ENCODE measurements around the gene F12.
"Not testable (repeated sequence)": the region's sequence is repeated elsewhere in the genome, so short reads cannot be mapped to it uniquely, and the experiment has no call there.

Gene F12

GRCh38 chr5:177377851-177378776, 31.2 kb downstream of the F12 start:
- ATAC-seq (no peak), DNase-seq (ENCODE audit: low spot score in 2 of 2) (no peak)
- Mint-ChIP-seq H3K27ac (peak overlapping the region; percentile 64), H3K4me1 (peaks cover 35% of the 10 kb centered on the region), H3K36me3 (peaks cover 14% of the 10 kb centered on the region), H3K9me3 (no peaks in the 10 kb centered on the region), H3K4me3 (no peak overlapping the region)

GRCh38 chr5:177376107-177376506, 33.3 kb downstream of the F12 start:
- no peaks in the 10 kb centered on the region for H3K9me3 Mint-ChIP-seq
- H3K4me3 Mint-ChIP-seq: no peak overlapping the region
- ATAC-seq (no peak), DNase-seq (ENCODE audit: low spot score in 2 of 2) (no peak)
- peak overlapping the region; percentile 64 for H3K27ac Mint-ChIP-seq
- H3K4me1 Mint-ChIP-seq: peaks cover 48% of the 10 kb centered on the region
- H3K36me3 Mint-ChIP-seq: peaks cover 34% of the 10 kb centered on the region

- H3K36me3 Mint-ChIP-seq: peaks cover 35% of the 10 kb centered on the region
- H3K4me3 Mint-ChIP-seq; ATAC-seq; H3K9me3 Mint-ChIP-seq; DNase-seq (ENCODE audit: low spot score in 2 of 2): not testable (repeated sequence)
- peaks cover 48% of the 10 kb centered on the region for H3K4me1 Mint-ChIP-seq
- H3K27ac Mint-ChIP-seq: peak overlapping the region; percentile 64
These were observed 33.8 kb downstream of the F12 start for GRCh38 chr5:177375516-177375915.

- Mint-ChIP-seq H3K9me3 (no peaks in the 10 kb centered on the region), H3K4me3 (no peak overlapping the region), H3K36me3 (peaks cover 45% of the 10 kb centered on the region), H3K4me1 (peaks cover 40% of the 10 kb centered on the region), H3K27ac (peak overlapping the region; percentile 76)
- DNase-seq (ENCODE audit: low spot score in 2 of 2): no peak
- no peak for ATAC-seq
These were observed 35.2 kb downstream of the F12 start for GRCh38 chr5:177374211-177374610.

- Mint-ChIP-seq H3K36me3 (peaks cover 49% of the 10 kb centered on the region), H3K9me3 (no peaks in the 10 kb centered on the region), H3K4me1 (peaks cover 40% of the 10 kb centered on the region), H3K4me3 (no peak overlapping the region), H3K27ac (peak overlapping the region; percentile 76)
- ATAC-seq (no peak), DNase-seq (ENCODE audit: low spot score in 2 of 2) (no peak)
These were observed 35.6 kb downstream of the F12 start for GRCh38 chr5:177373806-177374205.

GRCh38 chr5:177372910-177373309, 36.5 kb downstream of the F12 start:
- peak overlapping the region; percentile 64 for H3K4me3 Mint-ChIP-seq
- H3K27ac Mint-ChIP-seq: peak overlapping the region; percentile 72
- ATAC-seq (peak; percentile 84), DNase-seq (ENCODE audit: low spot score in 2 of 2) (no peak)
- no peaks in the 10 kb centered on the region for H3K9me3 Mint-ChIP-seq
- H3K36me3 Mint-ChIP-seq: peaks cover 58% of the 10 kb centered on the region
- H3K4me1 Mint-ChIP-seq: peaks cover 48% of the 10 kb centered on the region

- ATAC-seq (peak; percentile 62), DNase-seq (ENCODE audit: low spot score in 2 of 2) (no peak)
- Mint-ChIP-seq H3K4me3 (peak overlapping the region; percentile 64), H3K4me1 (peaks cover 48% of the 10 kb centered on the region), H3K9me3 (no peaks in the 10 kb centered on the region), H3K36me3 (peaks cover 60% of the 10 kb centered on the region), H3K27ac (peak overlapping the region; percentile 72)
These were observed 37.1 kb downstream of the F12 start for GRCh38 chr5:177372034-177372896.

GRCh38 chr5:177371120-177372033, 38.0 kb downstream of the F12 start:
- Mint-ChIP-seq H3K9me3 (no peaks in the 10 kb centered on the region), H3K36me3 (peaks cover 66% of the 10 kb centered on the region), H3K4me1 (peaks cover 54% of the 10 kb centered on the region), H3K4me3 (peak overlapping the region; percentile 64), H3K27ac (peak overlapping the region; percentile 72)
- ATAC-seq: no peak
- no peak for DNase-seq (ENCODE audit: low spot score in 2 of 2)

- DNase-seq (ENCODE audit: low spot score in 2 of 2): peak; percentile 41 to 68
- Mint-ChIP-seq H3K27ac (no peak overlapping the region), H3K9me3 (no peaks in the 10 kb centered on the region), H3K4me1 (peaks cover 62% of the 10 kb centered on the region), H3K36me3 (peaks cover 73% of the 10 kb centered on the region), H3K4me3 (peak overlapping the region; percentile 64)
- ATAC-seq: peak; percentile 80
These were observed 38.8 kb downstream of the F12 start for GRCh38 chr5:177370488-177371119.

- DNase-seq (ENCODE audit: low spot score in 2 of 2) (no peak), ATAC-seq (no peak)
- H3K4me3 Mint-ChIP-seq: no peak overlapping the region
- H3K4me1 Mint-ChIP-seq: peaks cover 65% of the 10 kb centered on the region
- peaks cover 78% of the 10 kb centered on the region for H3K36me3 Mint-ChIP-seq
- no peaks in the 10 kb centered on the region for H3K9me3 Mint-ChIP-seq
- peak overlapping the region; percentile 81 for H3K27ac Mint-ChIP-seq
These were observed 39.5 kb downstream of the F12 start for GRCh38 chr5:177369645-177370440.

GRCh38 chr5:177368869-177369644, 40.3 kb downstream of the F12 start:
- DNase-seq (ENCODE audit: low spot score in 2 of 2) (no peak), ATAC-seq (no peak)
- Mint-ChIP-seq H3K4me3 (no peak overlapping the region), H3K27ac (peak overlapping the region; percentile 81), H3K36me3 (peaks cover 84% of the 10 kb centered on the region), H3K9me3 (no peaks in the 10 kb centered on the region), H3K4me1 (peaks cover 69% of the 10 kb centered on the region)

GRCh38 chr5:177367981-177368868, 41.1 kb downstream of the F12 start:
- no peaks in the 10 kb centered on the region for H3K9me3 Mint-ChIP-seq
- H3K4me3 Mint-ChIP-seq: no peak overlapping the region
- DNase-seq (ENCODE audit: low spot score in 2 of 2) (no peak), ATAC-seq (no peak)
- H3K27ac Mint-ChIP-seq: peak overlapping the region; percentile 81
- peaks cover 67% of the 10 kb centered on the region for H3K4me1 Mint-ChIP-seq
- H3K36me3 Mint-ChIP-seq: peaks cover 87% of the 10 kb centered on the region

Measured in stimulated activated effector memory CD8-positive, alpha-beta T cell treated with anti-CD3 and anti-CD28 coated beads, Interleukin-12 subunit alpha, Interleukin-12 subunit beta, amount 100 ng/mL, for 72 hours (primary cell).